RCC 7860 (cell line): ENCODE results near the gene GUCA1A.
A peak's percentile ranks its signal among the peaks of the same experiment; 100 is the strongest.
"Not testable (repeated sequence)": the region's sequence is repeated elsewhere in the genome, so short reads cannot be mapped to it uniquely, and the experiment has no call there.

ENCODE experiments used
- DNase-seq: peaks from one replicate; pipeline ENCODE4 v3.0.0-alpha.2; 2015; ENCODE audit warnings: low spot score
- FAIRE-seq: peaks from 2 replicates; lab custom pipeline; 2012; peaks lifted over from hg19 to GRCh38; lab: Jason Lieb, UNC

The GUCA1A gene

GRCh38 chr6:42142118-42142835 is 30.9 kb upstream of the GUCA1A start, which contains the start of gene C6orf132:
Gene C6orf132, minus strand, starts transcription at chr6:42142620. Its CDS starts 176 bp downstream, at chr6:42142444.
- DNase-seq (no peak), FAIRE-seq (no peak)

- FAIRE-seq: no peak
These were observed 26.0 kb upstream of the GUCA1A start for GRCh38 chr6:42147138-42147562.

GRCh38 chr6:42148058-42148457 is 25.1 kb upstream of the GUCA1A start:
- no peak for FAIRE-seq
- no peak for DNase-seq

More at GRCh38 chr6:42147138-42147562, 26.0 kb upstream of the GUCA1A start:
- no peak for DNase-seq

- FAIRE-seq (no peak), DNase-seq (no peak)
These were observed 22.9 kb upstream of the GUCA1A start for GRCh38 chr6:42150254-42150653.

GRCh38 chr6:42152024-42152423 is 21.1 kb upstream of the GUCA1A start:
- FAIRE-seq: no peak
- DNase-seq: no peak

- FAIRE-seq, DNase-seq: not testable (repeated sequence)
These were observed 20.5 kb upstream of the GUCA1A start for GRCh38 chr6:42152528-42153213.

- DNase-seq (no peak), FAIRE-seq (no peak)
These were observed 19.2 kb upstream of the GUCA1A start for GRCh38 chr6:42153921-42154320.

- DNase-seq: no peak
- no peak for FAIRE-seq
These were observed 18.5 kb upstream of the GUCA1A start for GRCh38 chr6:42154461-42155209.

- FAIRE-seq (no peak), DNase-seq (no peak)
These were observed 17.9 kb upstream of the GUCA1A start for GRCh38 chr6:42155293-42155692.

GRCh38 chr6:42156638-42157037 is 16.5 kb upstream of the GUCA1A start:
- FAIRE-seq (no peak), DNase-seq (no peak)

- DNase-seq (no peak), FAIRE-seq (no peak)
These were observed 15.2 kb upstream of the GUCA1A start for GRCh38 chr6:42158011-42158410.

- FAIRE-seq: no peak
- DNase-seq: no peak
These were observed 14.5 kb upstream of the GUCA1A start for GRCh38 chr6:42158631-42159030.

- no peak for FAIRE-seq
These were observed 13.6 kb upstream of the GUCA1A start for GRCh38 chr6:42159431-42160024.

GRCh38 chr6:42162384-42162783 is 10.8 kb upstream of the GUCA1A start:
- FAIRE-seq: no peak
- DNase-seq: no peak

More at GRCh38 chr6:42159431-42160024, 13.6 kb upstream of the GUCA1A start:
- DNase-seq: no peak

- DNase-seq: no peak
- FAIRE-seq: no peak
These were observed 10.4 kb upstream of the GUCA1A start for GRCh38 chr6:42162812-42163211.

- DNase-seq: no peak
- FAIRE-seq: no peak
These were observed 9.2 kb upstream of the GUCA1A start for GRCh38 chr6:42163981-42164380.

GRCh38 chr6:42165016-42165415 is 8.1 kb upstream of the GUCA1A start:
- DNase-seq: peak; percentile 42
- FAIRE-seq: no peak

GRCh38 chr6:42166444-42167141 is 6.6 kb upstream of the GUCA1A start:
- DNase-seq (peak; percentile 51), FAIRE-seq (no peak)

GRCh38 chr6:42168650-42169049 is 4.5 kb upstream of the GUCA1A start:
- no peak for DNase-seq
- no peak for FAIRE-seq

- not testable (repeated sequence) for DNase-seq, FAIRE-seq
These were observed 3.4 kb upstream of the GUCA1A start for GRCh38 chr6:42169780-42170179.
